Esophagus muscularis mucosa (tissue), 4 donors: ENCODE measurements around the gene CNOT2.

ENCODE experiments used
- EP300 ChIP-seq: sonication (generic); formaldehyde crosslinking; IDR thresholded peaks from one replicate; pipeline ENCODE4 v1.6.1; 2017; ENCODE audit warnings: antibody characterized with exemption
- POLR2A ChIP-seq: fragments of 450-650 bp; IDR thresholded peaks from one replicate; pipeline ENCODE4 v1.6.1; 2017; ENCODE audit warnings: antibody characterized with exemption, moderate library complexity, mild to moderate bottlenecking, low read depth
- POLR2AphosphoS5 ChIP-seq, 2 donors: sonication (generic); formaldehyde crosslinking; IDR thresholded peaks; one replicate each; pipeline ENCODE4 v1.6.1; 2017; ENCODE audit warnings: antibody characterized with exemption in 2 of 2
- TF ChIP-seq, protein P1 (sequence below), 3 experiments: fragments of 200-600 bp in 2 of 3; fragments of 450-650 bp in 1 of 3; sonication (generic) in 2 of 3; IDR thresholded peaks; one replicate each; pipeline ENCODE4 v1.5.1; 2017 to 2019; ENCODE audit warnings: antibody characterized with exemption in 3 of 3, mild to moderate bottlenecking in 2 of 3, moderate library complexity in 1 of 3

DNA sequence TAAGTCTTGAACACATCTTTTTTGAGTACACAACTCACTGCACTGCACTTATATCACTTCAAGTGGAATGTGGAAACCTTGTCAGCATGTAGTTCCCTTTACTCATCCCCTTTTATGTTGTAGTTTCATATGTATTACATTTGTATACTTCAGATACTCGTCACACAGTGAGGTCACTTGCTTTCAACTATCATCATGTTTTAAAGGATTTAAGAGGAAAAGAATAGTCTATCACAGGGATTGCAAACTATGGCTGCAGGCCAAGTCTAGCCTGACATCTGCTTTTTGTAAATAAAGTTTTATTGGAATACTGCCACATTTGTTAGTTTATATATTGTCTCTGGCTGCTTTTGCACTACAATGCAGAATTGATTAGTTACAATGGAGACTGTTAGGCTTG, 24.3 kb downstream of the CNOT2 start:
- TF ChIP-seq, protein P1, sequence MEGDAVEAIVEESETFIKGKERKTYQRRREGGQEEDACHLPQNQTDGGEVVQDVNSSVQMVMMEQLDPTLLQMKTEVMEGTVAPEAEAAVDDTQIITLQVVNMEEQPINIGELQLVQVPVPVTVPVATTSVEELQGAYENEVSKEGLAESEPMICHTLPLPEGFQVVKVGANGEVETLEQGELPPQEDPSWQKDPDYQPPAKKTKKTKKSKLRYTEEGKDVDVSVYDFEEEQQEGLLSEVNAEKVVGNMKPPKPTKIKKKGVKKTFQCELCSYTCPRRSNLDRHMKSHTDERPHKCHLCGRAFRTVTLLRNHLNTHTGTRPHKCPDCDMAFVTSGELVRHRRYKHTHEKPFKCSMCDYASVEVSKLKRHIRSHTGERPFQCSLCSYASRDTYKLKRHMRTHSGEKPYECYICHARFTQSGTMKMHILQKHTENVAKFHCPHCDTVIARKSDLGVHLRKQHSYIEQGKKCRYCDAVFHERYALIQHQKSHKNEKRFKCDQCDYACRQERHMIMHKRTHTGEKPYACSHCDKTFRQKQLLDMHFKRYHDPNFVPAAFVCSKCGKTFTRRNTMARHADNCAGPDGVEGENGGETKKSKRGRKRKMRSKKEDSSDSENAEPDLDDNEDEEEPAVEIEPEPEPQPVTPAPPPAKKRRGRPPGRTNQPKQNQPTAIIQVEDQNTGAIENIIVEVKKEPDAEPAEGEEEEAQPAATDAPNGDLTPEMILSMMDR (IDR thresholded peaks at IDR 0.05) = no peak
- TF ChIP-seq POLR2AphosphoS5 (IDR thresholded peaks at IDR 0.05) (no peak), POLR2A (no peak), EP300 (no peak)
